Anterior cingulate cortex (tissue), 58 donors: ENCODE results near the gene MMP28.

Source experiments
- DNase-seq, 58 donors: peaks; one replicate each; lab custom pipeline; 2025; lab: John Stamatoyannopoulos, UW

MMP28 gene

DNA sequence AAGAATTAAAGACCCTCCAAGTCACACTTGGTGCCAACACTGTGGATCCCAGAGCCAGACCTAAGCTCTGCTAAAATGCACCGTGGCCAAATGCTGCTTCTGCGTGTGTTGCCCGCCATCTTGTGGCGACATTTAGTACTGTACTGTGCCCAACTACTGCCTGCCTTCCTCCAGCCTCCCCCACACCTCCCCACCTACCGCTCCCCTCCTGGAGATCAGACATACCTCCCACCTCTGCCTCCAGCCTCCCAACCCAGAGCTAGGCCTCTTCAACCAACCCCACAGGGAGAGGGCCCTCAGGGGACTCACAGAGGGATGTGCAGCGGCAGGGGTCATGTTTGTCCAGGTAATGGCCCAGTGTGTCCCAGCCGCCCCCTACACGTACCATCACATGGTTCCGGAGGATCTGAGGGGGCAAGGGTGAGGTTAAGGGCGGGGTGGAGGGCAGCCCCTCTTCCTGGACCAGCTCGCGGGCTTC is 47.9 kb downstream of the MMP28 start:
- peak in 54 of 58 donors; percentile 12 to 83 (median 46) for DNase-seq

GRCh38 chr17:35745749-35746320 is 49.6 kb downstream of the MMP28 start:
- DNase-seq, result no peak

GRCh38 chr17:35745246-35745645 is 50.2 kb downstream of the MMP28 start:
- no peak for DNase-seq

- no peak for DNase-seq
Observed at GRCh38 chr17:35744830-35745229, 50.6 kb downstream of the MMP28 start.

GRCh38 chr17:35743626-35744328 is 51.7 kb downstream of the MMP28 start:
- no peak for DNase-seq

- DNase-seq, result no peak
Observed at GRCh38 chr17:35742896-35743477, 52.5 kb downstream of the MMP28 start.

DNA sequence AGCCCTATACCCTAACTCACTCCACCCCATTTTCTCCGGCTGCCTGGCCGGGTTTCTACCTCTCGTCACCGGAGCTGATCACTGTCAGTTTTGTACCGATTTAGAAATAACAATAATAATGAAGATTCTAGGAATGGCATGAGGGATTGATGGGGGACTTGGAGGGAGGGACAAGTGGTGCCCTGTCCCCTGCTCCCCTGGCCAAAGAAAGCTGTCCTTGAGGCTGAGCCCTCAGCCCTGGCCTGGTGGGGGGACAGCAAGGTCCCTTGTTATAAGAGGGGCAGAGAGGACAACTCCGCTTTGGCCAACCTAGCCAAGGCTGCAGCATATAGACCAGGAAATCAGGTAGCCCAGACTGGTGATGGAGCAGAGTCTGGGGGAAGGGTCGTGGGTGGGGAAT is 52.9 kb downstream of the MMP28 start:
- DNase-seq, result no peak

DNA sequence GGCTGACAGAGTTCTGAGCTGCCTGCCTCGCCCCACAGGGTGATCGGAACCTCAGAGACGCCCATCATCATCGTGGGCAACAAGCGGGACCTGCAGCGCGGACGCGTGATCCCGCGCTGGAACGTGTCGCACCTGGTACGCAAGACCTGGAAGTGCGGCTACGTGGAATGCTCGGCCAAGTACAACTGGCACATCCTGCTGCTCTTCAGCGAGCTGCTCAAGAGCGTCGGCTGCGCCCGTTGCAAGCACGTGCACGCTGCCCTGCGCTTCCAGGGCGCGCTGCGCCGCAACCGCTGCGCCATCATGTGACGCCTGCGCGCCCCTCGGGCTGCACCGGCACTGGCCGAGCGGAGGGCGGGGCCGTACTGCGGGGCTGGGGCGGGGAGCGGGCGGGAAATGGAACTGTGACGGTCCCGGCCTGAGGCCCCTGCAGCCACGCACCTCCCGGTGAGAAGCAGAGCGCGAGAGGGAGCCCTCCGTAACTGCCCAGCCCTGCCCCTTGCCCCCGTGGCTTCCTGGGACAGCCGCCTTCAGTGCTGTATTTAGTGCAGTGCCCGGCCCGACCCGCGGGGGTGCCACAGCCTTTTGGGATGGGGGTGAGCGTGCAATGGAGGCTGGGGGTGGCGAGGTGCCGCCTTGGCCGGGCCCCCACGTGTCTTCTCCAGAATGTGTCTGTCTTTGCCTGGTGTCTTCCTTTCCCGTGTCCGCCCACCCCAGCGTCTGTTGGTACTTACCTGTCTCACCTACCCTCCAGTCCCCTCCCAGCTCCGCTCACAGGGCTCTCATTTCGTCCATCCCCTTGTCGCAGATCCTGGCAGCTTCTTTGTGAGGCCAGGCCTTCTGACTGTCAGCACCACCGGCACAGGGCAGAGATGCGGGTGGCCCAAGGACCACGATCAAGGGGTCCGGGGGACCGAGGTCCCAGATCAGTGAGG is 54.2 kb downstream of the MMP28 start:
- DNase-seq, result peak in 4 of 58 donors; percentile 14 to 33 (median 18)

- DNase-seq, result no peak
Observed at GRCh38 chr17:35740216-35740615, 55.2 kb downstream of the MMP28 start.

DNA sequence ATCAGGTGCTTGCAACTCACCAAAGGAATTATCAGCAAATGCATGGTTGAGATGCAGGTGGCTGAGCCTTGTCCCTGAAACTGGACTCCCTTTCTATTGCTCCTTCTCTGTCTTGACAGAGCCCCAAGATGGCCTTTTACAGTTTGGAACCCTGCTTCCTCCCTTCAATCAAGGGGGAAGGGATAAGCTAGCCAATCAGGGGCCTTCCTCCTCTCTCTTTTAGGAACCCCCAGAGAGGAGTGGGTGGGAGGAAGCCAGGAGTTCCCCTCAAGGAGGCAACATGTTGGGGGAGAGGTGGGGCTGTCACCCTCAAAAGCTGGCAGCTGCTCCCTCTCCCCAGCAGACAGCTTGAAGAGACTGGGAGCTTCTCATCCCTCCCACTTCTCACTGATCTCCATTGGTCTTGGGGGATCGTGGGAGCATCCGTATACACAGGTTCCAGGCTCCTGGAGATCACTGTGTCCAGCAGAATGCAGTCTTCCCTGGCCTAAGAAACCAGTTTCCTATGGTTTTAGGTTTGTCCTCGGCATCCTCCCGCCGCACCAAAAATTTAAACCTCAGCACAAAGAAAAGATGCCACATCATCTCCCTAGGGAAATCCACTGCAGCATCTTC is 56.8 kb downstream of the MMP28 start:
- no peak for DNase-seq

DNA sequence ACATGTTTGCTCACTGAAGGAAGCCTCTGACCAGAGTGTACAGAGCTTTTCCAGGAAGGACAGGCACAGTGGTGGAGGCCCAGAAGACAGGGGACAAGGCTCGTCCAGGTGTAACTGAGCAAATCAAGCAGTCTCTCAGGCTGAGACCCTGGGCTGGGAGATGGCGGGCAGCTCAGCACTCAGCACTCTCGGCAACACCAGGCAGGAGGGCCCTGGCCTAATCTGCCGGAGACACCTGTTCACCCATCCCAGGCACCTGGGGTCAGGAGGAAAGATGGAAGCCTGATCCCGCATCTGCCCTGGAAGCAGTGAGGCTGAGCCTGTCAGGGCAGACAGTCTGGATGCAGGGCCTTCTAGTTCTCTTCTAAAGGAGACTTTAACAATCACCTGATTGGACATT is 59.2 kb downstream of the MMP28 start:
- DNase-seq, result no peak

DNA sequence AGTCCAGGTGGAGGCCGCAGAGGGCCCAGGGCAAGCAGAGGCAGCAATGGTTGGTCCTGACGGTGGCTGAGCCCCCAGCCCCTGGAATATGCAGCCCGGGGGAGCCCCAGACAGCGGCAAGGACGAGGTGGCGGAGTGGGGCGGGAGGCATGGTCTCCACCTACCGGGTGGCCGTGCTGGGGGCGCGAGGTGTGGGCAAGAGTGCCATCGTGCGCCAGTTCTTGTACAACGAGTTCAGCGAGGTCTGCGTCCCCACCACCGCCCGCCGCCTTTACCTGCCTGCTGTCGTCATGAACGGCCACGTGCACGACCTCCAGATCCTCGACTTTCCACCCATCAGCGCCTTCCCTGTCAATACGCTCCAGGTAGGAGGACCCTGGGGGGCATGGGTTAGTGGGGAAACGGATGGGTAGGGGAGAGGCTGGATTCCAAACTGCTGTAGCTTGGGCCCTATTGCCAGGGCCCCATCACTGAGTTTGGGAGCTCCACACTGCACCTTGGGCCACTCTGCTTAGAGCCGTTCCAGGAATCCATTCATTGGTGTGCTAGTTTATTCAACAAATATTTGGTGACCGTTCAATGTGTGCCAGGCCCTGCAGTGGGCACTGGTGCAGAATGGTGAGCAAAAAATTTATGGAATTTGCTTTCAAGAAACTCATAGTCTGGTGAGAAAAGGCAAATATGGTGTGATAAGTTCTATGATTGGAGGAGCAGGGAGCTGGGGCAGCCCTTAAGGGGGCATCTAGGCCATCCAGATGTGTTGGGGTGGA is 60.2 kb downstream of the MMP28 start:
- no peak for DNase-seq

DNA sequence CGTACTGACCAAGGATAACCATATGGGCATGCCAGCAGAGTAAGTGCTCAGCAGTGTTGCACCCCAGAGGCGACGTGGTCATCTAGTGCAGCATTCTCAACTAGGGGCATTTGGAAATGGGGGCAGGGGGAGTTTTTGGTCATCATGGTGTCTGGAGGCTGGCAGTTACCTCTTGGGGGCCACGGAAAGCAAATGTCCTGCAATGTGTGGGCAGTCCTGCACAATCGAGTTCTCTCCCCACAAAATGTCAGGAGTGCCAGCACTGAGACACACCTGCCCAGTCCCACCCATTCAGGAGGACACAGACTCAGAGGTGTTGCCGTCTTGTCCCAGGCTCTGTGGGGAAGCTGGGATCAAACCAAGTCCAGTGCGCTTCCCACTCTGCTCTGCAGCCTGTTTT is 61.0 kb downstream of the MMP28 start:
- DNase-seq, result no peak

- no peak for DNase-seq
Observed at GRCh38 chr17:35733366-35733765, 62.1 kb downstream of the MMP28 start.

DNA sequence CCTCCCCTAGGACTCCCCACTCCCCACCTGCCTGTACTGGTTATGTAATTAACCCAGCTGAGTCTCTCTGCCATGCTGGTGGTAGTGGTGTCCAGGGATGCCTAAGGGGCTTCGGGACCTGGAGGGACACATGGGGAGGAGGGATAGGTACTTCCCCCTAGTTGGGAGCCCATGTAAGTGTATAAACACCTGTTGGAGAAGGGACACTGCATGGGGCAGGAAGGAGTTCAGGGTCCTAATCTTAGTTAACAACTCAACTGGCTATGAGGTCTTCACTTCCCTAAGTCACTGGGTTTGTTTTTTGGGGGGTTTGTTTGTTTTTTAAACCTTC is 62.7 kb downstream of the MMP28 start:
- DNase-seq, result no peak

- DNase-seq, result peak in 2 of 58 donors; percentile 28 to 30
Observed at GRCh38 chr17:35731917-35732805, 63.3 kb downstream of the MMP28 start.

- peak in 47 of 58 donors; percentile 12 to 75 (median 39) for DNase-seq
Observed at GRCh38 chr17:35731239-35731916, 64.1 kb downstream of the MMP28 start, which contains the start of gene RASL10B. Gene RASL10B, plus strand, starts transcription at chr17:35731639. Its CDS starts 3,546 bp downstream, at chr17:35735185.
